ENCODE results near the gene SMG7. TPM values are rescaled to one million over a fixed set of nuclear protein-coding genes. Genes with fewer than 3 reads are reported as not detected.

SMG7 gene
- total RNA-seq, 1 experiment from 2014 or later: 54.1 TPM

GRCh38 chr1:183443011-183443410 lies 29.3 kb upstream of the SMG7 start:
- CTCF ChIA-PET: no interaction called here
- no TSS peak for BruUV-seq (replicated peaks)
- no peak for DNase-seq (ENCODE audit: low read depth, low spot score)

More at GRCh38 chr1:183443011-183443410, 29.3 kb upstream of the SMG7 start:
- TF ChIP-seq ELF1 (IDR thresholded peaks at IDR 0.05; ENCODE audit: borderline replicate concordance, low read depth): no peak
- TF ChIP-seq FOSL1 (IDR thresholded peaks at IDR 0.05; ENCODE audit: low read depth): no peak
- TF ChIP-seq MAX (IDR thresholded peaks at IDR 0.05): no peak
- TF ChIP-seq ZBTB33 (IDR thresholded peaks at IDR 0.05; ENCODE audit: extremely low read depth, insufficient replicate concordance, low read length): no peak
- no peak for TF ChIP-seq REST (IDR thresholded peaks at IDR 0.05; ENCODE audit: low read depth)
- no peak for TF ChIP-seq EZH2phosphoT487 (IDR thresholded peaks at IDR 0.05; ENCODE audit: borderline replicate concordance)
- no peak for TF ChIP-seq JUND (IDR thresholded peaks at IDR 0.05)
- TF ChIP-seq POLR2A (IDR thresholded peaks at IDR 0.05; ENCODE audit: borderline replicate concordance, extremely low read depth, insufficient read depth, insufficient read length): no peak
- no peak for TF ChIP-seq ZNF274 (IDR thresholded peaks at IDR 0.05; ENCODE audit: low read depth, low read length)
- no peak for TF ChIP-seq SP1 (IDR thresholded peaks at IDR 0.05; ENCODE audit: low read depth)
- TF ChIP-seq RAD21 (IDR thresholded peaks at IDR 0.05; ENCODE audit: low read depth): no peak
- no peak overlapping the region for H3K27ac ChIP-seq (ENCODE audit: low read depth, low read length)
- H3K4me3 ChIP-seq (replicated peaks in 1 of 2; ENCODE audit: low read depth in 1 of 2, low read length in 2 of 2): no peak overlapping the region
- no peaks in the 10 kb centered on the region for H3K4me1 ChIP-seq (ENCODE audit: control insufficient read depth in 1 of 2, insufficient read depth in 2 of 2, low read length in 2 of 2)
- ChIA-PET POLR2A (no interaction called here), RAD21 (ENCODE audit: low non-redundant PET in 1 of 2, low total read pairs in 2 of 2, uncharacterized antibody in 2 of 2, unreplicated experiment in 2 of 2) (no interaction called here)
- ATAC-seq: no peak
- H3K9ac ChIP-seq (ENCODE audit: low read length): no peak overlapping the region
- intact Hi-C loops (cut with micrococcal nuclease): no loop called here
- no peaks in the 10 kb centered on the region for H3K9me2 ChIP-seq (ENCODE audit: insufficient read depth)
- H4K20me1 ChIP-seq (ENCODE audit: insufficient read depth): no peaks in the 10 kb centered on the region
- H3K36me3 ChIP-seq (ENCODE audit: control insufficient read depth in 1 of 2, insufficient read depth in 2 of 2, low read length in 2 of 2): no peaks in the 10 kb centered on the region
- no peaks in the 10 kb centered on the region for H3K27me3 ChIP-seq (ENCODE audit: insufficient read depth, low read length)
- H2AFZ ChIP-seq (ENCODE audit: low read depth, low read length, poor library complexity, severe bottlenecking): no peak overlapping the region
- H3K4me2 ChIP-seq (ENCODE audit: low read length): no peak overlapping the region
- no peaks in the 10 kb centered on the region for H3K9me3 ChIP-seq (ENCODE audit: control insufficient read depth in 1 of 2, insufficient read depth in 1 of 2, low read depth in 1 of 2, low read length in 2 of 2)
- no peaks in the 10 kb centered on the region for H3K79me2 ChIP-seq (ENCODE audit: insufficient read depth, low read length)
